SK-N-MC (cell line): ENCODE data around the gene KIR3DL3.
"Not testable (repeated sequence)": the region's sequence is repeated elsewhere in the genome, so short reads cannot be mapped to it uniquely, and the experiment has no call there.

Experiments
- EZH2 ChIP-seq: fragments of 200-600 bp; sonication (generic); IDR thresholded peaks from one replicate; pipeline ENCODE4 v1.6.1; 2017; ENCODE audit warnings: antibody characterized with exemption
- POLR2AphosphoS5 ChIP-seq: IDR thresholded peaks from 2 replicates; pipeline ENCODE4 v1.6.1; 2012; ENCODE audit warnings: mild to moderate bottlenecking, low read depth, low read length, borderline replicate concordance

- TF ChIP-seq EZH2, POLR2AphosphoS5: not testable (repeated sequence)
Measured at GRCh38 chr19:54697716-54698115, 26.5 kb upstream of the KIR3DL3 start.
